ENCODE results near the gene MYL12B.
"Not testable (repeated sequence)": the region's sequence is repeated elsewhere in the genome, so short reads cannot be mapped to it uniquely, and the experiment has no call there.

The MYL12B gene

GRCh38 chr18:3262234-3263131 lies 550 bp downstream of the MYL12B start:
- DNase-seq (ENCODE audit: low spot score) = peak; percentile 21

- no peak for DNase-seq (ENCODE audit: low spot score)
Observed at GRCh38 chr18:3263132-3263700, 1.3 kb downstream of the MYL12B start.

GRCh38 chr18:3264362-3264761 lies 2.4 kb downstream of the MYL12B start:
- DNase-seq (ENCODE audit: low spot score) = no peak

GRCh38 chr18:3265564-3266033 lies 3.7 kb downstream of the MYL12B start:
- DNase-seq (ENCODE audit: low spot score) = no peak

- no peak for DNase-seq (ENCODE audit: low spot score)
Observed at GRCh38 chr18:3266062-3266608, 4.2 kb downstream of the MYL12B start.

GRCh38 chr18:3268306-3268705 lies 6.4 kb downstream of the MYL12B start:
- no peak for DNase-seq (ENCODE audit: low spot score)

- no peak for DNase-seq (ENCODE audit: low spot score)
Observed at GRCh38 chr18:3269241-3269913, 7.4 kb downstream of the MYL12B start.

- DNase-seq (ENCODE audit: low spot score) = no peak
Observed at GRCh38 chr18:3269914-3270299, 8.0 kb downstream of the MYL12B start.

GRCh38 chr18:3273042-3273441 lies 11.1 kb downstream of the MYL12B start:
- DNase-seq (ENCODE audit: low spot score) = no peak

GRCh38 chr18:3277643-3278213 lies 15.8 kb downstream of the MYL12B start:
- not testable (repeated sequence) for DNase-seq (ENCODE audit: low spot score)

GRCh38 chr18:3279201-3280185 lies 17.6 kb downstream of the MYL12B start:
- DNase-seq (ENCODE audit: low spot score) = no peak

- peak; percentile 78 for DNase-seq (ENCODE audit: low spot score)
Observed at GRCh38 chr18:3281456-3282400, 19.8 kb downstream of the MYL12B start.

- DNase-seq (ENCODE audit: low spot score) = peak; percentile 57
Observed at GRCh38 chr18:3283253-3283863, 21.4 kb downstream of the MYL12B start.

GRCh38 chr18:3283908-3284307 lies 22.0 kb downstream of the MYL12B start:
- peak; percentile 34 for DNase-seq (ENCODE audit: low spot score)

GRCh38 chr18:3284501-3284900 lies 22.6 kb downstream of the MYL12B start:
- DNase-seq (ENCODE audit: low spot score) = no peak

- DNase-seq (ENCODE audit: low spot score) = no peak
Observed at GRCh38 chr18:3286159-3286558, 24.2 kb downstream of the MYL12B start.

- DNase-seq (ENCODE audit: low spot score) = no peak
Observed at GRCh38 chr18:3293196-3293951, 31.4 kb downstream of the MYL12B start.

- DNase-seq (ENCODE audit: low spot score) = no peak
Observed at GRCh38 chr18:3294435-3295080, 32.6 kb downstream of the MYL12B start.

Data from putamen (tissue), 1 donor.